ENCODE results near the gene IL4R.
"Not testable (repeated sequence)": the region's sequence is repeated elsewhere in the genome, so short reads cannot be mapped to it uniquely, and the experiment has no call there.

The IL4R gene

DNA sequence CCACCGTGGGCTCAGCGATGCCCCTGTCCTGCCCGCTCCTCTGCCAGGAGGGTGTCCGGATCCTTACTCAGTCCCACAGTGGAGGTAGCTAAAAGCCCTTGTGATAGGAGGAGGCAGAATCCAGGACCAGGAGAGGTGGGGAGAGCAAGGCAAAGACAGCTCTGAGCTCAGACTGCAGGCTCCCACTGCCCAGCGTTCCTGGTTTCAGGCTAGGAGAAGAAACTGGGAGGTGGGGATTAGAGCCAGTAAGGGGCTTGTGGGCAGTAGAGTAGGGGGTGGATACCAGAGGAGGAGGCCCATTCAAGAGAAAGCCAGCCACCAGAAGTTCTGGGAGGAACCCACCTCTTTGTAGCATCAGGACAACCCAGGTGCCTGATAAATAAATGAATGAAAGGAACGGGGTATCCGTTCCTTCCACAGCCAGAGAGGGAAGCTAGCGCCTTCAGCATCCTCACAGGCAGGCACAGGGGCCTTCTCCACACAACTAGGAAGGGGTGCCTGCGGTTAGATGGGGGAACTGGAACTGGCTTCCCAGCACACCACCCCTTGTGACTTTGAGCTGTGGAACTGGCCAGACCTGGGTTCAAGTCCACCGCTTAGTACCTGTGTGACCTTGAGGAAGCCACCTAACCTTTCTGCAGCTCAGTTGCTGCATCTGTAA, 90.5 kb downstream of the IL4R start:
- peak; percentile 33 for DNase-seq (ENCODE audit: low spot score)

DNA sequence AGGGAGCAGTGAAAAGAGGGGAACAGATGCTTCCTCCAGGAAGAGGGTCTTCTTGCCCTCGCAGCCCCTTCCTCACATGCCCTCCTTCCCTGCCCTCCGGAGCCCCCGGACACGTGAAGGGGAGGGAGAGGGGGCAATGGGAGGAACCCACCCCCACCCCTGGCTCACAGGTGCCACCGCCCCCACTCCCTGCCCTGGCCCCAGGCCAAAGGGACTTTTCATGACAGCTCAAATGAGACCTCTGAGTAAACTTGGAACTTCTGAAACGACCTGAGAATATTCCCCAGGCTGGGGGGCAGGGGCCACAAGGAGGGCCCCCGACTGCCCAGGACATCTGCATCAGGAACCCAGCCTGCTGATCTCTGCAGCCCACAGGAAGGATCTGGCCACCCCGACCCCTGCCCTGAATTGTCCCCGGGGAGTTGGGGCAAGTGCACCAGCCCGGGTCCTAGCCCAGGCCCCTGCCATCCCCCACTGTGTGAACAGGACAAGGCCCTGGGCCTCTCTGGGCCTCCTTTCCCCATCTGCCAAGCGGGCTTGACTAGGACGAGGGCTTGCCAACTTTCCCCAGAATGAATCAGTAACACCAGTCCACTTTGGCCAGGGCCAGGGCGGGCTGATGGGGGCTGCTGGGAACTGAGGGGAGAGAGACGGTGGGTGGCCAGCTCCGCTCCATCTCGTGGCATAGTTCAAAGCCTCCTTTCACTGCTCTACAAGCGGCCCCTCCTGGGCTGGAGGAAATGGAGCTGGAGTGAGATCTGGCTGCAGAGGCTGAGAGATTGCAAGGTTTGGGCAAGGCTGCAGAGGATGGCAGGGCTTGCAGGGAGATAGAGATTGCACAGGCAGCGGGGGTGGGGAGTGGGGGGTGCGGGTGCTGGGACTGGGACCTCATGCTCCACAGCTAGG, 92.0 kb downstream of the IL4R start:
- DNase-seq (ENCODE audit: low spot score), result peak; percentile 83

DNA sequence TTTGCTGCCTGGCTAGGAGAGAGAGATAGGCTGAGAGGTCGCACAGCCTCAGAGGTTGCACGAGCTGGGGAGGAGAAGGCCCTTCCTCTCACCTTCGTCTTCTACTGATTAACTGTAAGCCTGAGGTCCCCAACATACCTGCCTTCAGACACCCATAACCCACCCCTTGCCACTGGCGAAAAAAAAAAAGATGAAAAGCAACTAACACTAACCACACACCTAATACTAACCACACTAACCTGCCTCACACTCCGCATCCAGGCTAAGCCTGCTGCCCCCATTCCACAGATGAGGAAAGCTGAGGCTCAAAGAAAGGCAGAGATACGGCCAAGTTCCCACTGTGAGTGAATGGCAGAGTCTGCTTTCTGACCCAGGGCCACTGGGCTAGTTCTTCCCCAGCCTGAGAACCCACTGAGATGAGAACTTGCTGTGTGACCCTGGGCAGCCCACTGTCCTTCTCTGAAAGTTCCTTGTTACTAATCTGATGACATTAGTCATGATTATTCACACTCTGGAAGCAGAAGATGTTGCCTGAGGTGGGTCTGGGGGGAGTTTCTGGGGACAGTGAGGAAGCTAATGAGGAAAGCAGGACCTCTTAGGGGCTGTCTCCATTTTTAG, 92.8 kb downstream of the IL4R start:
- DNase-seq (ENCODE audit: low spot score), result peak; percentile 15

DNA sequence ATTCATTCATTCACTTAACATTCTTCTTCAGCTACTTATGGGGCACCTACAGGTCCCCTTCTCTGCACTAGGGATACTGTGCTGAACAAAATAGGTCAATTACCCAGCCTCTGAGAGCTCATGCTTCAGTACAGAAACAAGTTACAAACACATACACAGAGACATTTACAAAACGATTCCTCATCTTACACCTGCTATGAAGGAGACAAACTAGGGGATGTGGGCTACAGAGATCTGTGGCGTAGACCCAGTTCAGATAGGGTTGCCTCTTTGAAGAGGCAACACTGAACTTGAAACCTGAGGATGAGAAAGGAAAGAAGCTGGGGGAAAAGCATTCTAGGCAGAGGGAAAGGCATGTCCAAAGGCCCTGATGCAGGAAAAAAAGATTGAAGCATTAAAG, 93.4 kb downstream of the IL4R start:
- peak; percentile 30 for DNase-seq (ENCODE audit: low spot score)

DNA sequence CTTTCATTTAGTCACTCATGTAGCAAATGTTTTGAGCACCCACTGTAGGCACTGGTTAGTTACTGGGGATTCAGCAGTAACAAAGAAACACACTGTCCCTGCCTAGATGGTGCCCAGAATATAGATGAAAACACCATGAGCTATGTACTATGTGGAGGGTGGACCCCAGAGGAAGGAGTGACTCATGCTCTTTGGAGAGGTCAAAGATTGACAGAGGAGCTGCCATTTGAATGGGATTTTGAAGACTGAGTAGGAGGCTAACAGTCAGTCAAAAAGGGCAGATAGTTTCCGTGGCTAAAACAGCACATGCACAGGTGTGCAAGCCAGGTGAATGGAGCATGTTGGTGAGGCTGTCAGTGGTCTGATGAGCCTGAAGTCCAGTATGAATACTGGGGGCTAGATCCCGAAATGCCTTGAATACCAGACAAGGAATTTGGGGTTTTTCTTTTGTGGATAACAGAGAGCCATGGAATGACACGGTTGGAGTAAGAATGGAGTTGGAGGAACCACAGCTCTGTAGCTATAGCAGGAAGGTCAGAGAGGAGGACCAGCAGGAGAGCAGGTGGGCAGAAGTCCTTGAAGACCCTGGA, 94.3 kb downstream of the IL4R start:
- peak; percentile 64 for DNase-seq (ENCODE audit: low spot score)

DNA sequence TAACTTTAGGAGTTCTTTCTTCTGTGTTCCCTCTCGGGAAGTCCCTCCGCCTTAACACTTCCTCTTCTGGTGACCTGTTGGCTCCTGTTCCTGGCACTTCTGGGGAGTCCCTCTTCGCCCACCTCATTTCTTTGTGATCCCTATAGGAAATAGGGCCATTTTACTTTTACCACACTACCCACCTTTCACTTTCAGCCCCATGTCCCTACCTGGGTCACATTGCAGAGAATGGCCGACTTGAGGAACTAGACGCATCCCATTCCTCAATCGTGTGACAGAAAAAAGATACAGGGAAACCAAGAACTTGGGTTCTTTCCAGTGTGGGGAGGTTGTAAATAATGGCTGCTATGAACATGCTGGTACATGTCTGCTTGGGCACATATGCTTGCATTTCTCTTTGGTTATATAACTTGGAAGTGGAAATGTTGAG, 94.8 kb downstream of the IL4R start:
- no peak for DNase-seq (ENCODE audit: low spot score)

DNA sequence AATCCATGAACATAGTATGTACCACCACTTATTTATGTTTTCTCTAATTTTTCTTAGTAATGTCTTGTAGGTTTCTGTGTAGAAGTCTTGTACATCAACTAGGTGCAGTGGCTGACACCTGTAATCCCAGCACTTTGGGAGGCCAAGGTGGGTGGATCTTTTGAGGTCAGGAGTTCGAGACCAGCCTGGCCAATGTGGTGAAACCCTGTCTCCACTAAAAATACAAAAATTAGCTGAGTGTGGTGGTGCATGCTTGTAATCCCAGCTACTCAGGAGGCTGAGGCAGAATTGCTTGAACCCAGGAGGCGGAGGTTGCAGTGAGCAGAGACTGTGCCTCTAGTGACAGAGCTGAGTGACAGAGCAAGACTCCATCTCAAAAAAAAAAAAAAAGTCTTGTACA, 96.2 kb downstream of the IL4R start:
- DNase-seq (ENCODE audit: low spot score), result not testable (repeated sequence)

DNA sequence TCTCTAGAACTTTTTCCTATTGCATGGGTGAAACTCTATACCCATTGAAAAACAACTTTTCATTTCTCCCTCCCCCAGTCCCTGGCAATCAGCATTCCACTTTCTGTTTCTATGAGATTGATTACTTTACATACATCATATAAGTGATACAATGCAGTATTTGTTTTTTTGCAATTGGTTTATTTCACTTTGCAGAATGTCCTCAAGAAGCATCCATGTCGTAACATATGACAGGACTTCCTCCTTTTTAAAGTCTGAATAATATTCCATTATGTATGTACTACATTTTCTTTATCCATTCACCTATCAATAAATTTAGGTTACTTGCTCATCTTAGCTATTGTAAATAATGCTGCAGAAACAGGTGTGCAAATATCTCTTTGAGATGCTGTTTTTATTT, 97.0 kb downstream of the IL4R start:
- no peak for DNase-seq (ENCODE audit: low spot score)

DNA sequence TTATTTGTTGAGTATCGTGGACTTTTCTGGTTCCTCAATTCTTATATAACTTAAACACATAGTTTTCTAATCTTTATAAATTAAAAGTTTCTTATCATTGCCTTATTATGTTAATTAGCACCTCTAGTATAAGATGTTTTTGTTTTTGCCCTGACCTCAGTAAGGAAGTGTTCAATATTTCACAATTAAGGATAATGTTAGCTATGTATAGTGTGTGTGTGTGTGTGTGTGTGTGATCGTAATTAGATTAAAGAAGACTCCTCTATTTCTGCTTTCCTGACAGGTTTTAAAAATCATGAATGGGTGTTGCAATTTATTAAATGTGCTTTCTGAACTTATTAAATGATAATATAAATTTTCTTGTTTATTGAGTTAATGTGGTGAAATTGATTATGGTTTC, 100.2 kb downstream of the IL4R start:
- no peak for DNase-seq (ENCODE audit: low spot score)

Measured in activated CD4-positive, alpha-beta T cell treated with anti-CD3 and anti-CD28 coated beads, Interleukin-2, Interleukin-4, amounts not matched to agents 100 ng/mL and 50 ng/mL, durations not matched to agents 16 hours and 8 hours (primary cell).